Endothelial cell (in vitro differentiated cells): ENCODE results near the gene ACOXL. TPM values are rescaled to one million over a fixed set of nuclear protein-coding genes. Genes with fewer than 3 reads are reported as not detected.

Source experiments
- DNase-seq: peaks from one replicate; pipeline ENCODE4 v3.0.0; 2021; ENCODE audit warnings: low spot score
- H3K27ac Mint-ChIP-seq: one replicate; pipeline ENCODE4 v1.8.0; 2021; ENCODE audit warnings: mixed read lengths, inconsistent platforms; ENCODE audit not compliant: unreplicated experiment
- H3K27me3 Mint-ChIP-seq: one replicate; pipeline ENCODE4 v1.8.0; 2021; ENCODE audit warnings: mild to moderate bottlenecking, moderate library complexity, mixed read lengths, inconsistent platforms; ENCODE audit not compliant: unreplicated experiment
- H3K36me3 Mint-ChIP-seq: one replicate; pipeline ENCODE4 v1.8.0; 2021; ENCODE audit warnings: mild to moderate bottlenecking, low read depth, mixed read lengths, inconsistent platforms; ENCODE audit not compliant: unreplicated experiment
- H3K4me1 Mint-ChIP-seq: one replicate; pipeline ENCODE4 v1.8.0; 2021; ENCODE audit warnings: mild to moderate bottlenecking, mixed read lengths, inconsistent platforms; ENCODE audit not compliant: unreplicated experiment
- H3K4me3 Mint-ChIP-seq: one replicate; pipeline ENCODE4 v1.8.0; 2021; ENCODE audit warnings: mild to moderate bottlenecking, mixed read lengths, inconsistent platforms; ENCODE audit not compliant: unreplicated experiment
- H3K9me3 Mint-ChIP-seq: one replicate; pipeline ENCODE4 v1.8.0; 2021; ENCODE audit warnings: mixed read lengths, inconsistent platforms; ENCODE audit not compliant: unreplicated experiment
- CTCF ChIP-seq: fragments of 200-600 bp; sonication (generic); IDR thresholded peaks from one replicate; pipeline ENCODE4 v1.5.0; 2021; ENCODE audit warnings: antibody characterized with exemption; ENCODE audit not compliant: unreplicated experiment
- total RNA-seq: library from RNA; stranded (reverse); fragmentation: NEBNext Ultra II Directional; extraction: Animal tissue kit (Norgen Biotek cat#: 25700); gene quantifications from one replicate; pipeline ENCODE4 v1.2.1, GENCODE V29; 2021; ENCODE audit not compliant: unreplicated experiment

ACOXL gene
- total RNA-seq, 1 donor from 2014 or later, result 0.44 TPM

GRCh38 chr2:110978148-110978547, 245.8 kb downstream of the ACOXL start:
- TF ChIP-seq CTCF, result no peak
- H3K36me3 Mint-ChIP-seq, result no peaks in the 10 kb centered on the region
- H3K4me1 Mint-ChIP-seq, result peaks cover 3% of the 10 kb centered on the region
- H3K27ac Mint-ChIP-seq, result no peak overlapping the region
- no peak for DNase-seq
- peaks cover 4% of the 10 kb centered on the region for H3K27me3 Mint-ChIP-seq
- H3K9me3 Mint-ChIP-seq, result no peaks in the 10 kb centered on the region
- H3K4me3 Mint-ChIP-seq, result no peak overlapping the region

GRCh38 chr2:110978756-110979470, 246.5 kb downstream of the ACOXL start:
- H3K9me3 Mint-ChIP-seq, result no peaks in the 10 kb centered on the region
- no peak overlapping the region for H3K27ac Mint-ChIP-seq
- DNase-seq, result no peak
- H3K27me3 Mint-ChIP-seq, result peaks cover 3% of the 10 kb centered on the region
- H3K36me3 Mint-ChIP-seq, result no peaks in the 10 kb centered on the region
- peaks cover 3% of the 10 kb centered on the region for H3K4me1 Mint-ChIP-seq
- TF ChIP-seq CTCF, result no peak
- H3K4me3 Mint-ChIP-seq, result no peak overlapping the region

GRCh38 chr2:110979471-110980338, 247.3 kb downstream of the ACOXL start:
- peaks cover 2% of the 10 kb centered on the region for H3K27me3 Mint-ChIP-seq
- no peaks in the 10 kb centered on the region for H3K36me3 Mint-ChIP-seq
- DNase-seq, result no peak
- H3K9me3 Mint-ChIP-seq, result no peaks in the 10 kb centered on the region
- TF ChIP-seq CTCF, result no peak
- no peak overlapping the region for H3K4me3 Mint-ChIP-seq
- no peak overlapping the region for H3K27ac Mint-ChIP-seq
- H3K4me1 Mint-ChIP-seq, result peaks cover 3% of the 10 kb centered on the region

- Mint-ChIP-seq H3K9me3 (no peaks in the 10 kb centered on the region), H3K27ac (no peak overlapping the region), H3K4me1 (peaks cover 3% of the 10 kb centered on the region), H3K27me3 (peaks cover 2% of the 10 kb centered on the region), H3K36me3 (no peaks in the 10 kb centered on the region), H3K4me3 (no peak overlapping the region)
- TF ChIP-seq CTCF, result no peak
- DNase-seq, result no peak
These were observed 248.1 kb downstream of the ACOXL start for GRCh38 chr2:110980339-110981062.
